K562 (cell line): ENCODE measurements around the gene C1QTNF8. TPM values are rescaled to one million over a fixed set of nuclear protein-coding genes. Genes with fewer than 3 reads are reported as not detected.

ENCODE experiments used
- ASH1L ChIP-seq: fragments of 450-650 bp; IDR thresholded peaks from 2 replicates; pipeline ENCODE4 v1.6.1; 2018; ENCODE audit warnings: borderline replicate concordance, mild to moderate bottlenecking, low read depth; ENCODE audit not compliant: partially characterized antibody
- FOXP4 ChIP-seq: sonication (generic); formaldehyde crosslinking; IDR thresholded peaks from 2 replicates; pipeline ENCODE4 v1.8.0; 2022; ENCODE audit warnings: mild to moderate bottlenecking, missing genetic modification reagents, borderline replicate concordance
- HDAC3 ChIP-seq: fragments of 450-650 bp; IDR thresholded peaks from 2 replicates; pipeline ENCODE4 v1.6.1; 2018; ENCODE audit warnings: borderline replicate concordance, mild to moderate bottlenecking, moderate library complexity; ENCODE audit not compliant: partially characterized antibody
- HNRNPL ChIP-seq: fragments of 200-400 bp; formaldehyde crosslinking; IDR thresholded peaks from 2 replicates; pipeline ENCODE4 v1.6.1; 2017; ENCODE audit warnings: low read depth, mild to moderate bottlenecking, low read length
- NFE2L1 ChIP-seq: fragments of 450-650 bp; IDR thresholded peaks from 2 replicates; pipeline ENCODE4 v1.6.1; 2016; ENCODE audit warnings: missing genetic modification characterization, low read depth, mild to moderate bottlenecking, missing compliant biosample characterization, moderate library complexity, borderline replicate concordance
- RNF2 ChIP-seq: sonication (generic); IDR thresholded peaks from 2 replicates; pipeline ENCODE4 v1.6.1; 2016
- SNIP1 ChIP-seq: fragments of 450-650 bp; IDR thresholded peaks from 2 replicates; pipeline ENCODE4 v1.7.1; 2017; ENCODE audit warnings: low read depth, mild to moderate bottlenecking
- TAF1 ChIP-seq: IDR thresholded peaks from 2 replicates; pipeline ENCODE4 v1.6.1; 2011; ENCODE audit warnings: mild to moderate bottlenecking, low read length, moderate library complexity; ENCODE audit not compliant: insufficient read depth, control insufficient read depth, severe bottlenecking; ENCODE audit errors: extremely low read depth
- ZNF277 ChIP-seq: fragments of 250-450 bp; sonication (Bioruptor Pico); IDR thresholded peaks from 2 replicates; pipeline ENCODE4 v1.8.0; 2022; ENCODE audit warnings: inconsistent platforms, mild to moderate bottlenecking, moderate library complexity, borderline replicate concordance
- ZNF3 ChIP-seq: fragments of 250-450 bp; sonication (Bioruptor Pico); IDR thresholded peaks from 2 replicates; pipeline ENCODE4 v1.5.0; 2021; ENCODE audit warnings: mild to moderate bottlenecking, moderate library complexity
- ZNF316 ChIP-seq: fragments of 450-650 bp; IDR thresholded peaks from 2 replicates; pipeline ENCODE4 v1.6.1; 2016
- ZNF324 ChIP-seq: fragments of 250-450 bp; sonication (Bioruptor Pico); IDR thresholded peaks from 2 replicates; pipeline ENCODE4 v1.4.0; 2020; ENCODE audit warnings: mild to moderate bottlenecking
- polyA plus RNA-seq, 8 experiments: library from polyadenylated mRNA; depleted of rRNA in 4 of 8; stranded (reverse) in 5 of 8; unstranded in 3 of 8; fragments of >200 nt; fragmentation: Nextera tagmentation in 2 of 8; fragmentation: Illumina TruSeq in 1 of 8; extraction: Ambion mirVana in 2 of 8; extraction: Trizol in 1 of 8; gene quantifications; 2 replicates each; pipeline versions ENCODE4 v1.2.1 to v1.2.3, GENCODE V29; 2011 to 2014; ENCODE audit warnings: inconsistent platforms in 1 of 8, missing spikeins in 1 of 8
- total RNA-seq, 7 experiments: library from RNA; depleted of rRNA in 6 of 7; stranded (reverse); fragments of >200 nt in 6 of 7; fragmentation: Illumina TruSeq in 2 of 7; extraction: Trizol in 2 of 7; gene quantifications; 2 replicates each; pipeline versions ENCODE4 v1.2.1 to v1.2.3, GENCODE V29; 2011 to 2021; ENCODE audit warnings: low replicate concordance in 1 of 7

Gene C1QTNF8
- total and polyA plus RNA-seq, 9 of the 15 experiments (the other 6 are each of a cell fraction or from before 2014, with no cell fraction given), result not detected

DNA sequence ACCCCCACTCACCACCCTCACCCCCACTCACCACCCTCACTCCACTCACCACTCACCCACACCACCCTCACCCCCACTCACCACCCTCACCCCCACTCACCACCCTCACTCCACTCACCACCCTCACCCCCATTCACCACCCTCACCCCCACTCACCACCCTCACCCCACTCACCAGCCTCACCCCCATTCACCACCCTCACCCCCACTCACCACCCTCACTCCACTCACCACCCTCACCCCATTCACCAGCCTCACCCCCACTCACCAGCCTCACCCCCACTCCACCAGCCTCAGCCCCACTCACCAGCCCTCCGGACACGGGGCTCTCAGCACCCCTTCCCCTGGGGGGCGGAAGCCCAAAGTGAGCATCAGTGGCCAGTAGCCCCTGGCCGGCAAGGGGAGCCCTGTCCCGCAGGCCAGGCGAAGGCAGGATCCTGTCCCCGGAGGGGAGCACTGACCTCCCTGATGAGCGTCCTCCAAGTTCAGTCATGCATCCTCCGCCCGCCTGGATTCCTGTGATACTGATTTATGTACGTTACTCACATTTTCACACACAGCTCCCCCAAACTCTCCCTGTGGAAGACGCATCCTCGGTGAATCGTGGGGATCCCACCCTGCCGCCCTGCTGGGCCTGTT lies 18.0 kb upstream of the C1QTNF8 start (continued):
- TF ChIP-seq FOXP4 (CRISPR knock-in tag) (no peak), ZNF316 (no peak), NFE2L1 (tag) (no peak), ZNF324 (CRISPR knock-in tag) (no peak), RNF2 (no peak), SNIP1 (no peak), HNRNPL (0 out of 2 replicates have a peak, but pooled peaks have one; percentile 28), ZNF277 (no peak), HDAC3 (no peak), TAF1 (no peak), ZNF3 (CRISPR knock-in tag) (no peak), ASH1L (no peak)
